Measurements from ENCODE around the gene PIGQ.

Gene PIGQ

GRCh38 chr16:574021-574760, 4.4 kb downstream of the PIGQ start:
- Mint-ChIP-seq H3K36me3 (ENCODE audit: low read depth) (no peaks in the 10 kb centered on the region), H3K27me3 (ENCODE audit: low read depth, poor library complexity) (peaks cover 4% of the 10 kb centered on the region), H3K27ac (no peak overlapping the region), H3K4me1 (peaks cover 26% of the 10 kb centered on the region), H3K9me3 (no peaks in the 10 kb centered on the region), H3K4me3 (no peak overlapping the region)
- TF ChIP-seq, protein P1, sequence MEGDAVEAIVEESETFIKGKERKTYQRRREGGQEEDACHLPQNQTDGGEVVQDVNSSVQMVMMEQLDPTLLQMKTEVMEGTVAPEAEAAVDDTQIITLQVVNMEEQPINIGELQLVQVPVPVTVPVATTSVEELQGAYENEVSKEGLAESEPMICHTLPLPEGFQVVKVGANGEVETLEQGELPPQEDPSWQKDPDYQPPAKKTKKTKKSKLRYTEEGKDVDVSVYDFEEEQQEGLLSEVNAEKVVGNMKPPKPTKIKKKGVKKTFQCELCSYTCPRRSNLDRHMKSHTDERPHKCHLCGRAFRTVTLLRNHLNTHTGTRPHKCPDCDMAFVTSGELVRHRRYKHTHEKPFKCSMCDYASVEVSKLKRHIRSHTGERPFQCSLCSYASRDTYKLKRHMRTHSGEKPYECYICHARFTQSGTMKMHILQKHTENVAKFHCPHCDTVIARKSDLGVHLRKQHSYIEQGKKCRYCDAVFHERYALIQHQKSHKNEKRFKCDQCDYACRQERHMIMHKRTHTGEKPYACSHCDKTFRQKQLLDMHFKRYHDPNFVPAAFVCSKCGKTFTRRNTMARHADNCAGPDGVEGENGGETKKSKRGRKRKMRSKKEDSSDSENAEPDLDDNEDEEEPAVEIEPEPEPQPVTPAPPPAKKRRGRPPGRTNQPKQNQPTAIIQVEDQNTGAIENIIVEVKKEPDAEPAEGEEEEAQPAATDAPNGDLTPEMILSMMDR (IDR thresholded peaks at IDR 0.05), result no peak
- no peak for DNase-seq

DNA sequence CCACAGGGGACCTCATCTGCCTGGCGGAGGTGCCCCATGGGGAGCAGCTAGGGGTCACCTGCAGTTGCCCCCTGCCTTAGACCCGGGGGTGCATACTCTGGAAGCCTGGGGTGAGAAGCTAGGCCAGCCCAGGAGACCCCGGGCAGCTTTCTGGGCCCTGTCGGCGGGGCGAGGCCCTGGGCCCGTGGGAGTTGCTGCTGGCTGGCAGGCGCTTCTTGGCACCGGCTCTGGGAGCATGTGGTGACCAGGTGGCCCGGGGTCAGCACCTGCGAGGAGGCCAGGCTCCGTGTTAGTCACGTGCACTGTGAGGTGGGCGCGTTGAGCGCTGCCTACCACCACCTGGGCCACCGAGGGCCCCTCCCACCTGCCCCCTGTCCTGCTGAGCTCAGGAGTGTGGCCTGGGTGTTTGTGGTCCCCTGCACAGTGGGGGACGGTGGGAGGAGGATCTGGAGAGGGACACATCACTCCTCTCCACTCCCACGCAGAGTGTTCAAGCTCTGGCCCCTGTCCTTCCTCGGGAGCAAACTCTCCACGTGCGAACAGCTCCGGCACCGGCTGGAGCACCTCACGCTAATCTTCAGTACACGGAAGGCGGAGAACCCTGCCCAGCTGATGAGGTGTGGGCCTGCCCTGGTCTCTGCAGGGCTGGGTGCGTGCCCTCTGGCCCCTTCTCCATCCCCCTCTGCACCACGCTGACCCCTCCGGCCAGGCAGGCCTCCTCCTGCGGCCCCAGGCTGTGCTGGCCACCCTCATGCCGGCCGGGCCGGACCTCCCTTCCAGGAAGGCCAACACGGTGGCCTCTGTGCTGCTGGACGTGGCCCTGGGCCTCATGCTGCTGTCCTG, 5.8 kb downstream of the PIGQ start:
- no peak overlapping the region for H3K4me3 Mint-ChIP-seq
- no peaks in the 10 kb centered on the region for H3K9me3 Mint-ChIP-seq
- DNase-seq, result no peak
- TF ChIP-seq, protein P1 (IDR thresholded peaks at IDR 0.05), result no peak
- no peak overlapping the region for H3K27ac Mint-ChIP-seq
- peaks cover 21% of the 10 kb centered on the region for H3K4me1 Mint-ChIP-seq
- no peaks in the 10 kb centered on the region for H3K36me3 Mint-ChIP-seq (ENCODE audit: low read depth)
- H3K27me3 Mint-ChIP-seq (ENCODE audit: low read depth, poor library complexity), result peaks cover under 1% of the 10 kb centered on the region

DNA sequence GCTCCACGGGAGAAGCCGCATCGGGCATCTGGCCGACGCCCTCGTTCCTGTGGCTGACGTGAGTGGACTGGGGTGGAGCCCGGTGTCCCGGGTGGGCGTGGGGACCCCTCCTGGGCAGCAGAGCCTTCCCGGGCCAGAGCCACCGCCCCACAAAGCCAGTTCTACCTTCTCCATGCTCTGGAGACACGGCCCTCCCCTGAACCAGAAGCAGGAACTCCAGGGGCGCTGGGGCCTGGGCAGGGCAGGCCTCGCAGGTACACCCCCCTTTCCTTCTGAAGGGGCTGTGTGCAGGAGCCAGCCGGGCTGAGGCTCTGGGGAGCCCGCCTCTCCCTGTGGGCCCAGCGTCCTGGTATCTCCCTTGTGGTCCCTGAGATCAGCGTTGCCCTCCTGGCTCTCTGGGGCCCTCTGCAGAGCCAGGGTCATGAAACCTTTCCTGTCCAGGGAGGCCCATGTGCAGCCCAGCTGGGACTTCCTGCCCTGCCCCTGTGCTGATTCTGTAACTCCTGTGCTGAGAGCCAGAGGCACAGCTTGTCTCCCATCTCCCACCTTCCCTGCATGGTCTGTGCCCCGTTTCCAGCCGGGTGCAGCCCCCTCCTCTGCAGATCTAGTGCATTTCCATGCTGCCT, 6.5 kb downstream of the PIGQ start:
- Mint-ChIP-seq H3K36me3 (ENCODE audit: low read depth) (no peaks in the 10 kb centered on the region), H3K27ac (no peak overlapping the region), H3K9me3 (no peaks in the 10 kb centered on the region), H3K27me3 (ENCODE audit: low read depth, poor library complexity) (no peaks in the 10 kb centered on the region), H3K4me1 (peaks cover 14% of the 10 kb centered on the region), H3K4me3 (no peak overlapping the region)
- TF ChIP-seq, protein P1 (IDR thresholded peaks at IDR 0.05), result no peak
- DNase-seq, result no peak

- Mint-ChIP-seq H3K4me1 (peaks cover 8% of the 10 kb centered on the region), H3K9me3 (no peaks in the 10 kb centered on the region), H3K27ac (no peak overlapping the region), H3K36me3 (ENCODE audit: low read depth) (no peaks in the 10 kb centered on the region), H3K4me3 (no peak overlapping the region), H3K27me3 (ENCODE audit: low read depth, poor library complexity) (no peaks in the 10 kb centered on the region)
- no peak for DNase-seq
- TF ChIP-seq, protein P1 (IDR thresholded peaks at IDR 0.05), result no peak
These were observed 7.0 kb downstream of the PIGQ start for GRCh38 chr16:576823-577201.

DNA sequence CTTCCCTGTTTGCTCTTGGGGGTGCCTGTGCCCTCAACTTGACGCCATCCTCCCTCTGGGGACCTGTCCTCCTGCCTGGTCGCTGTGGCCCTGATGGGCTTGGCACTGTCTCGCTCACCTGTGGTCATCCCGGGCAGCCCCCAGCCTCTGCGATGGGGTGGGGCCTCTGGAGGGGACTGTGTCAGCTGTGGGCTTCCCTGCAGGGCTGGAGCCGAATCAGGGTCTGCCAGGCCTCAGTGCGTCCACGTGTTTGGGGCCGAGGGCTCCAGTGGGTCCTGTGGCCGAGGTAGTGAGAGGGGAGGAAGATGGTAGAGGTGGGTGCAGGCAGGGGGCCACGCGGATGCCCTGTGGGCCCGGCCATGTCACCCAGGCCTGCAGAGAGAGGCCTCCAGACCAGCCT, 8.0 kb downstream of the PIGQ start:
- Mint-ChIP-seq H3K27ac (no peak overlapping the region), H3K27me3 (ENCODE audit: low read depth, poor library complexity) (no peaks in the 10 kb centered on the region), H3K9me3 (no peaks in the 10 kb centered on the region), H3K36me3 (ENCODE audit: low read depth) (no peaks in the 10 kb centered on the region), H3K4me3 (no peak overlapping the region), H3K4me1 (peaks cover 5% of the 10 kb centered on the region)
- TF ChIP-seq, protein P1 (IDR thresholded peaks at IDR 0.05), result no peak
- DNase-seq, result no peak
